NCI-H1694 treated with DMSO at 0.1 percent for 48 hours (cell line): Measurements from ENCODE around the gene DGKD.

Experiments
- DNase-seq: peaks from one replicate; lab custom pipeline; 2025; lab: John Stamatoyannopoulos, UW

DGKD gene

DNA sequence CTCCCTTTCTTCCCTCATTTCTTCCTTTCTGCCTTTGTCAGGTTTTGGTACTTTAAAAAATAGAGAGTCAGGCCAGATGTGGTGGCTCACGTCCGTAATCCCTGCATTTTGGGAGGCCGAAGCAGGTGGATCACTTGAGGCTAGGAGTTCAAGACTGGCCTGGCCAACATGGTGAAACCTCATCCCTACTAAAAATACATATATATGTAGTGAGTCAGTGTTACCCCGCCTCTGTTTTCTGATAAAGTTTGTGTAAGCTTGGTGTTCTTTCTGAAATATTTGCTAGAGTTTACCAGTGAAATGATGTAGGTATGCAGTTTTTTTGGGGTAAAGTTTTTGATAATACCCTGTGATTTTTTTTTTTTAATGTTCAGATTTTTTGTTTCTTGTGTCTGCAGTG, 58.8 kb downstream of the DGKD start:
- no peak for DNase-seq

GRCh38 chr2:233413559-233414272, 59.4 kb downstream of the DGKD start:
- DNase-seq = peak; percentile 45

DNA sequence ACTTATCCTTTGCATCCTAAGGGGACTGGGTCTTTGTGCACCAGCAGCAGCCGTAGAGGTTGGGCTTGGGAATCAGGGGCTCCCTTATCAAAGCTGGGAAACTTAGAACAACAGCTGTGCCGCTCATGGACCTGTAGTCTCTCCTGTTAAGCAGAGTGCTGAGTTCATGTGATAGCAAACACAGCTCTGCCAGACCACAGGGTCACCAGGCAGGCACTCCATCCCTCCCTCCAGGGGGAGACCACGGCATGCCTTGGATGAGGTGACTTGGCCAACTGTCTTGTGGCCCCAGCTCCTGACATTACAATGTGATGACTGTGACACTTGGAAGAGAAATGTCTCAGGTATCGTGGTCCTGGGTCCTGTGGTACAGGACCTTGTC, 60.0 kb downstream of the DGKD start:
- DNase-seq = no peak

DNA sequence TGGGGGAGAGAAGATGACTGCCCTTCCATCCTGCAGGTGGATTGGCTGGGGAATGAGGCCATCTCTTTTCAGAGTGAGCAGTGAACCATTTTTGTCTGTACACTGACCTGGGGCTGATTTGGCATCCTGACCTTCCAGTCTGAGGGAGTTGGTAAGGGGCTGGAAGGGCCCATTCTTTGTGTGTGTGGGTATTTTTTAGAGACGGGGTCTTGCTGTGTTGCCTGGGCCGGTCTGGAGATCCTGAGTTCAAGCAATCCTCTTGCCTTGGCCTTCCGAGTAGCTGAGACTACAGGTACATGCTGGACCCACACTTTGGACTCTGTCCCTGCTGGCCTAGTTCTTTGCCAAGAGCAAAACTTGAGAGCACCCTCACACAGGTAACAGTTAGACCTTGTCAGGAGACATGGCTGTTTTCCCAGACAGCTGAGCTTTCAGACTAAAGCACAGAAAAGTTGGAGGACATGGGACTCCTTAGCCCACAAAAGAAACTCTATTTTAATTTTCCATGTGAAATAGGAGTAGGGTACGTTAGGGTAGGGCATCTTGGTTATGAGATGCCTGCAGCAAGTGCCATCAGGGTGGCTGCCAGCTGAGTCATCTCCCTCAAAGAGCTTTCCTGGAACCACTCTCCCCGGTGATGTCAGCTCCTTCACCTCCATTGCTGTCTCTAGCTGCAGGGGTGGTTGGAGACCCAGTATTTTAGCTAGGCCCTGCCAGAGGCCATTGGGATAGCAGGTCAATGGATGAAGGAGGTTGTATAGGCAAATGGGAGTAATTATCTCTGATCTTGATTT, 60.7 kb downstream of the DGKD start:
- no peak for DNase-seq

DNA sequence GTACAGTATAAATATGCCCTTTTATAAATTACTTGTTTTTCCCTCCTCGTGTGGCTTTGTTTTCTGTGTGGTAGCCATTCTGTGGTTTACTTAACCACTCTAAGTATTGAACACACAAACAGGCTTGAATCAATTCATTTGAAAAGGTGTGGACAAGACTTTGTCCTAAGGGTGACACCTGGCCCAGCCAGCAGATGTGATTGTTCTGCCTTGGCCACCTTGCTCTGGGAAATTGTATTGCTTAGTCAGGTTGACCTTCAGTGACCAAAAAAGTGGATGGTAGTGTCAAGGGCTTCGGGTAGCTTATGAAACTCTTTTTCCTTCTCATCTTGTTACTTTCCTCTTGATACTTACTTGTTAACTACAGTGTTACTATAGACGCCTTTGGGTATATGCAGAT, 61.9 kb downstream of the DGKD start:
- DNase-seq = no peak

DNA sequence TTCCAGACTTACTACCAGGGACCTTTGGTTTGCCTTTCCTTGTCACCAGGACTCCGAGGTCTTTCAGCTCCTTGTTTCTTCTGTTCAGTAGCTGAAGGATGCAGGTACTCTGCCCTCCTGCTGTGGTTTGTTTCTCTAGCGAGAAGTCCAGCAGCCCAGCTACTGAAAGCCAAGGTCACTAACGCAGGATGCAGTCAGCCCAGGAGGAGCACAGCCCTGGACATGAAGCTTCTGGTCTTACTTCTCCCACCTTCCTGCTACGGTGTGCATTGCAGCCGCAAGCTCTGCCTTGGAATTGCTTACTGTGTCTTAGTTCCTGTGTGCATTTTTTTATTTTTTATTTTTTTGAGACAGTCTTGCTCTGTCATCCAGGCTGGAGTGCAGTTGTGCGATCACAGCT, 62.4 kb downstream of the DGKD start:
- no peak for DNase-seq

- no peak for DNase-seq
Observed at GRCh38 chr2:233417282-233417681, 63.0 kb downstream of the DGKD start.

- DNase-seq = no peak
Observed at GRCh38 chr2:233418052-233418760, 63.9 kb downstream of the DGKD start.

GRCh38 chr2:233418761-233419546, 64.7 kb downstream of the DGKD start:
- no peak for DNase-seq

DNA sequence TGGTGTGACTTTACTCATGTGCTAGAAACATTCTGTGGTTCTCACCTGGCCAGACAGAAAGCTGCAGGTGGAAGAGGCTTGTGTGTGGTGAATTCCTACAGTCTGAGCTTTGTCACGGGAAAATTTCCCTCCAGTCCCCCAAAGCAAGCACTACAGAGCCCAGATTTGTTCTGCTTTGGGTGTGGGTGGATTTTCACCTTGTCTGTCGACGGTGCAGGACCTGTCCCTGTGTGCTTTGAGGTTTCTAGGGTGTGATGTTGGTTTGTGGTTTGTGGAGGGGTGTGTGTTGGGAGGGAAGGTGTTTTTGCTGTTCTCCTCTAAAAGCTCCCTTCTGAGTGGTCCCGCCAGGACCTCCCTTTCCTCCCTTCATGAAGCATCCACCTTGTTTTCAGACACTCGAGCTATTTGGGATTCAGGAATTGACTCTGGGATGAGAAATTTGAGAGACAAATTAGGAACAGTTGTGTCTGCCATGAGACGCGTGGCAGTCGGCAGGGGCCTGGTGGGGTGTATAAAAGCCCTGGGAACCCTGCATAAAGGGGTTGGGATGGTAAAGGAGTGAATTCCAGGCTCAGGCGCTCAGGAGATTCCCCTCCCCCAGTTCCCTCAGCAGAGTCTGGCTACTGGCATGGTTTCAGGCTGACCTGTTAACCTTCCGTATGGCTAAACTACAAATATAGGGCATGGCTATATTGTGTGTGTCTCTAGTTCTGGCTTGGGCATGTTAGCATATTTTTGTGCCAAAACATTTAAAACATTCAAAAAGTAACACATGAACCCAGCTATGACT, 65.5 kb downstream of the DGKD start:
- no peak for DNase-seq

GRCh38 chr2:233421091-233421816, 67.0 kb downstream of the DGKD start:
- DNase-seq = no peak

DNA sequence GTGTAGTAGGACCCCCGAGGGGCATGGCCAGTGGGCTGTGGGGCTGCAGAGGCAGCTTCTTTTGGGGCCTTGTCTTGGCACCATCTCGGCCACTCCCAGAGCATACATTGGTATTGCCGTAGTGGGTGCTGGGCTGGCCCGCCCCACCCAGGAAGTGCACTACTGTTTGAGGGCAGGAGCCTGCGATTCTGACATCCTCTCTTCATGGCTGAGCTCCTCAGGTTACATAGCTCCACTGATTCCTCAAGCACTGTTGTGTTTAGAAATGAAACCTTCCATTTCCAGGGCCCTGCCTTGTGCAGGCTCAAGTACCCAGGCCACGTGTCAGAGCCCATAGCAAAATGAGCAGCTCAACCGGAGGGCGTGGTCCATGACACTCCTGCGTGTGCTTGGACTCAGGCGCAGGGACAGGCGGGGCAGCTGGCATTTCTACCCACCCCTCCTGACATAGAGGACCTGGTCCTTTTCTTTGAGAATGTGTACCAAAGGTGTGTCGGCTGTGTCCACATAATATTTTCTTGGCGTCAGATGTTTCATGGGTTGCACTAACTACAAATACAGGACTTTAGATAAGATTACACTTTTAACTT, 67.9 kb downstream of the DGKD start:
- no peak for DNase-seq

GRCh38 chr2:233422649-233423551, 68.6 kb downstream of the DGKD start:
- DNase-seq = no peak

DNA sequence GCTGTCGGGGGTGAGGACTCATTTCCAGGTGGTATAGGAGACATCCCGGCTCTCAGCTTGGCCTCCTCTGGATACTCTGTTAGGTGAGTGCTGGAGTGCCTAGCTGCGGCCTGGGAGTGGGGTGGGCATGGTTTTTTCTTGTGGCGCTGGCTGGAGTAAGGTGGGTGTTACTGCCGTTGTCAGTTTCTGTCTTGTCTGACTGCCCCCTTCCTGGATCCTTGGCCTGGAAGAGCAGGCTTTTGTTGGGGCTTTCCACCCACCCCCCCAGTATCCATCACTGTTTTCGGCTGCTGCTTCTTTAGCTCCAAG, 69.2 kb downstream of the DGKD start:
- no peak for DNase-seq

- no peak for DNase-seq
Observed at GRCh38 chr2:233424154-233424951, 70.1 kb downstream of the DGKD start.

GRCh38 chr2:233426619-233427342, 72.5 kb downstream of the DGKD start:
- DNase-seq = no peak

DNA sequence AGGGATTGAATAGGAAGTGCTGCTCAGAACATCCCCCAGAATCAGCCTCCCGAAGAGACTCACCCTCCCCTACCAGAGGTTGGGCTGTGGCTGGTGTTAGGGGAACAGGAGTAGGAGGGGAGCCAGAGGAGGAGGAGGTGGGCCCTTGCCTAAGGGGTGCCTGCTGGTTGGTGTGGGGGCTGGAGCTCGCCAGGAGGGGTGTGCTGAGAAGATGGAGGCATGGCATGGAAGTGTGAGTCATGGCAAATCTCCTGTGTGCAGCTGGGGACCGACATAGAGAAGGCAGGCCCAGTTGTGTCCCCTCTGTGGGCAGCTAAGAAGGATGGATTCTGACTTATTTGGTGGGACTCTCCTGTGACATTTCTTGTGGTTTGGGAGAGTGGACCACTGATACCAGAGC, 73.7 kb downstream of the DGKD start:
- DNase-seq = no peak

DNA sequence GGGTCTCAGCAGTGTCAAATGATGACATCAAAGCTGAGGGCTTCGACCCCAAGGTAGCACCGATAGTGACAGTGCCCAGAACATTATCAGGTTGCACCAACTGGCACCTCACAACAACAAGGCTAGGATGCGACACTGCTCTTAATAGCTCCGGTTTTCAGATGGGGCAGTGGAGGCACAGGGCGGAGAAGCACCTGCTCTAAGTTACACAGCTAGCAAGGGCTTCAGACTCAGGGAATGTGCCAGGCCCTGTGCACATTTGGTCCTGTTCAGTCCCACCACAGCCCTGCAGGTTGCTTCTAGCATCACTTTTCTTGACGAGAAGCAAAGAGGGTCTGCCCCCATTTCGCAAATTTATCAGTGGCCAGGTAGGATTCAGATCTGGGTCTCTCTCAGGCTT, 74.1 kb downstream of the DGKD start:
- no peak for DNase-seq
